Ovary (tissue), 9 donors: ENCODE data around the gene RAB40B. TPM values are rescaled to one million over a fixed set of nuclear protein-coding genes. Genes with fewer than 3 reads are reported as not detected.
A peak's percentile ranks its signal among the peaks of the same experiment; 100 is the strongest.

Experiments used
- DNase-seq, 5 donors: peaks; one replicate each; pipeline ENCODE4 v3.0.0-alpha.2; 2019 to 2020
- H3K27ac ChIP-seq, 2 donors: fragments of 200-600 bp; one replicate each; pipeline versions ENCODE4 v1.5.1 to v1.8.0; 2019 to 2022
- H3K27me3 ChIP-seq: fragments of 200-600 bp; one replicate; pipeline ENCODE4 v1.8.0; 2022
- H3K36me3 ChIP-seq: fragments of 200-600 bp; sonication (generic); one replicate; pipeline ENCODE4 v1.5.1; 2019
- H3K4me1 ChIP-seq: one replicate; pipeline ENCODE4 v1.8.1; 2013; ENCODE audit warnings: mild to moderate bottlenecking, moderate library complexity; ENCODE audit not compliant: insufficient read depth
- H3K4me3 ChIP-seq: fragments of 200-600 bp; sonication (generic); one replicate; pipeline ENCODE4 v1.5.1; 2017
- H3K9me3 ChIP-seq, 2 donors: fragments of 200-600 bp in 1 of 2; sonication (generic) in 1 of 2; one replicate each; pipeline versions ENCODE4 v1.5.1 to v1.8.1; 2013 to 2019; ENCODE audit warnings: mild to moderate bottlenecking in 1 of 2, moderate library complexity in 1 of 2
- CTCF ChIP-seq, 3 donors: fragments of 450-650 bp in 2 of 3; fragments of 200-600 bp in 1 of 3; IDR thresholded peaks; one replicate each; pipeline versions ENCODE4 v1.5.1 to v1.8.0; 2016 to 2022; ENCODE audit warnings: antibody characterized with exemption in 3 of 3, mild to moderate bottlenecking in 1 of 3
- EP300 ChIP-seq: sonication (generic); formaldehyde crosslinking; IDR thresholded peaks from one replicate; pipeline ENCODE4 v1.6.1; 2017; ENCODE audit warnings: antibody characterized with exemption
- POLR2A ChIP-seq: fragments of 450-650 bp; IDR thresholded peaks from one replicate; pipeline ENCODE4 v1.6.1; 2017; ENCODE audit warnings: antibody characterized with exemption, mild to moderate bottlenecking, moderate library complexity
- WGBS, 3 donors: extraction: QIAGEN DNeasy Blood & Tissue Kit in 1 of 3; methylation state at CpG; one replicate each; pipeline versions ENCODE4 v1.1.5 to v1.1.7; 2013 to 2017; 5-methylcytosine and 5-hydroxymethylcytosine counted together
- intact Hi-C, 4 donors: fragments of 100-400 bp; cut with DNase I; formaldehyde crosslinking; loops; one replicate each; pipeline versions ENCODE4 v1.11.0 to v1.15.1; 2022 to 2023
- polyA plus RNA-seq, 2 donors: library from polyadenylated mRNA; stranded (reverse); fragments of 200-250 nt in 1 of 2; fragments of 350-450 nt in 1 of 2; fragmentation: Illumina TruSeq in 1 of 2; extraction: RNeasy Lipid Tissue Mini Kit (QIAGEN cat#74804) in 1 of 2; gene quantifications; one replicate each; pipeline ENCODE4 v1.2.3, GENCODE V29; 2013 to 2014
- total RNA-seq, 7 donors: library from RNA; depleted of rRNA in 2 of 7; stranded (reverse); fragments of >200 nt in 2 of 7; fragmentation: NEBNext Ultra II Directional in 3 of 7; extraction: Animal tissue kit (Norgen Biotek cat#: 25700) in 3 of 7; gene quantifications; one replicate each; pipeline versions ENCODE4 v1.1.0 to v1.2.4, GENCODE V29; 2016 to 2023
- donor health status: DM: no; HTN: no; CAD: no; lungs with moderate emphysema.
- donor health status: DM: no; HTN: no; CAD: no.
- donor health status: Bipolar disorder and iron deficiency.
- donor health status: DM: yes; HTN: yes; CAD: no.
- donor health status: DM: no; HTN: no; CAD: no.
- donor health status: DM: yes; HTN: yes; CAD: no.

The RAB40B gene
- total and polyA plus RNA-seq, 9 donors, result 9.2 to 25.9 (median 14.9) TPM

- H3K4me1 ChIP-seq, result peaks cover 6% of the 10 kb centered on the region
- intact Hi-C loops, result no loop called here
- no peak overlapping the region for H3K4me3 ChIP-seq
- TF ChIP-seq POLR2A, result no peak
- TF ChIP-seq EP300, result no peak
- H3K27me3 ChIP-seq, result no peaks in the 10 kb centered on the region
- H3K9me3 ChIP-seq, result no peaks in the 10 kb centered on the region
- H3K36me3 ChIP-seq, result no peaks in the 10 kb centered on the region
- DNase-seq, result peak in 1 of 5 donors; percentile 36
- 49 to 68% (median 65%) methylated on average over 20 of the region's 20 CpGs for WGBS, 3 donors
- H3K27ac ChIP-seq, result no peak overlapping the region
These were observed 23.6 kb downstream of the RAB40B start for GRCh38 chr17:82674656-82675475.

DNA sequence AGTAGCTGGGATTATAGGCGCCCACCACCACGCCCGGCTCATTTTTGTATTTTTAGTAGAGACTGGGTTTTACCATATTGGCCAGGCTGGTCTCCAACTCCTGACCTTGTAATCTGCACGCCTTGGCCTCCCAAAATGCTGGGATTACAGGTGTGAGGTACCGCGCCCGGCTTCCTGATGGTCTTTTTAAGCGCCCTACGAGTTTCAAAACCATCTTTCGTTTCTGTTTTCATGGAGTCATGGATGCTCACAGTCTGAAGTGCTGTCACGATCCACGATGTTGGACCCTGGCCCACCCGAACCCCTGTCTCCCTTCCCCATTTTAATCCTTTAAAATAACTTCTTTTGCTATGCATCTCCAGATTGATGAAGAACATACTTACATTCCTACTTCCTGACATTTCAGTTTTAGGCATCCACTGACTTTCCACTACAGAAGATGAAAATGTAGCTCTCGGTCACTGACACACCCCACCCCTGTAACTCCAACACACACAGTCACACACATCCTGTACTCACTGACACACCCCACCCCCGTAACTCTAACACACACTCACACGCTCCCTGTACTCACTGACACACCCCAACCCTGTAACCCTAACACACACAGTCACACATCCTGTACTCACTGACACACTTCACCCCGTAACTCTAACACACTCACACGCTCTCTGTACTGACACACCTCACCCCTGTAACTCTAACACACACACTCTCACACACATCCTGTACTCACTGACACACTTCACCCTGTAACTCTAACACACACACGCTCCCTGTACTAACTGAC lies 27.6 kb downstream of the RAB40B start:
- no peak overlapping the region for H3K4me3 ChIP-seq
- TF ChIP-seq CTCF (IDR thresholded peaks at IDR 0.05), result no peak
- TF ChIP-seq EP300, result no peak
- no peak for TF ChIP-seq POLR2A
- no peaks in the 10 kb centered on the region for H3K9me3 ChIP-seq
- intact Hi-C loops, result no loop called here
- DNase-seq, result peak in 3 of 5 donors; percentile 45 to 48 (median 48)
- no peaks in the 10 kb centered on the region for H3K36me3 ChIP-seq
- 82 to 84% (median 82%) methylated on average over 19 of the region's 19 CpGs for WGBS, 3 donors
- H3K27me3 ChIP-seq, result no peaks in the 10 kb centered on the region
- H3K27ac ChIP-seq, result peak overlapping the region; percentile 86 to 92
- peaks cover 6% of the 10 kb centered on the region for H3K4me1 ChIP-seq

GRCh38 chr17:82668631-82669099 lies 29.8 kb downstream of the RAB40B start:
- Histone ChIP-seq H3K4me1 (peaks cover 3% of the 10 kb centered on the region), H3K36me3 (no peaks in the 10 kb centered on the region), H3K27ac (peak overlapping the region; percentile 66 to 92), H3K27me3 (no peaks in the 10 kb centered on the region), H3K9me3 (no peaks in the 10 kb centered on the region), H3K4me3 (no peak overlapping the region)
- DNase-seq, result peak in 4 of 5 donors; percentile 34 to 56 (median 53)
- 86 to 96% (median 88%) methylated on average over 17 to 20 of the region's 20 CpGs for WGBS, 3 donors
- intact Hi-C loops, result no loop called here
- TF ChIP-seq CTCF (IDR thresholded peaks at IDR 0.05) (no peak), POLR2A (no peak), EP300 (no peak)

GRCh38 chr17:82668024-82668630 lies 30.4 kb downstream of the RAB40B start:
- WGBS, 3 donors, result 88 to 90% (median 89%) methylated on average over 16 of the region's 16 CpGs
- no peak overlapping the region for H3K4me3 ChIP-seq
- H3K9me3 ChIP-seq, result no peaks in the 10 kb centered on the region
- peaks cover 3% of the 10 kb centered on the region for H3K4me1 ChIP-seq
- TF ChIP-seq POLR2A, result no peak
- no peak for TF ChIP-seq EP300
- TF ChIP-seq CTCF (IDR thresholded peaks at IDR 0.05), result no peak
- peak overlapping the region; percentile 66 to 92 for H3K27ac ChIP-seq
- no peaks in the 10 kb centered on the region for H3K36me3 ChIP-seq
- H3K27me3 ChIP-seq, result no peaks in the 10 kb centered on the region
- DNase-seq, result no peak
- intact Hi-C loops, result no loop called here
